ENCODE measurements around the gene GID8.

The GID8 gene

GRCh38 chr20:62970307-62971210 is 32.6 kb downstream of the GID8 start:
- no peak for DNase-seq (ENCODE audit: low spot score)

GRCh38 chr20:62971211-62971949 is 33.4 kb downstream of the GID8 start:
- DNase-seq (ENCODE audit: low spot score): no peak

- peak; percentile 44 for DNase-seq (ENCODE audit: low spot score)
Observed at GRCh38 chr20:62971950-62972844, 34.2 kb downstream of the GID8 start.

- DNase-seq (ENCODE audit: low spot score): no peak
Observed at GRCh38 chr20:62972845-62973745, 35.1 kb downstream of the GID8 start.

- DNase-seq (ENCODE audit: low spot score): no peak
Observed at GRCh38 chr20:62975251-62975760, 37.4 kb downstream of the GID8 start.

- DNase-seq (ENCODE audit: low spot score): no peak
Observed at GRCh38 chr20:62975812-62976508, 38.0 kb downstream of the GID8 start.

GRCh38 chr20:62976886-62977285 is 38.9 kb downstream of the GID8 start:
- DNase-seq (ENCODE audit: low spot score): no peak

- peak; percentile 58 for DNase-seq (ENCODE audit: low spot score)
Observed at GRCh38 chr20:62977613-62978560, 39.9 kb downstream of the GID8 start.

GRCh38 chr20:62978561-62978943 is 40.6 kb downstream of the GID8 start:
- DNase-seq (ENCODE audit: low spot score): no peak

GRCh38 chr20:62979310-62979709 is 41.4 kb downstream of the GID8 start:
- no peak for DNase-seq (ENCODE audit: low spot score)

- DNase-seq (ENCODE audit: low spot score): no peak
Observed at GRCh38 chr20:62979876-62980373, 42.0 kb downstream of the GID8 start.

GRCh38 chr20:62980380-62980960 is 42.5 kb downstream of the GID8 start:
- no peak for DNase-seq (ENCODE audit: low spot score)

GRCh38 chr20:62980970-62981369 is 43.0 kb downstream of the GID8 start:
- no peak for DNase-seq (ENCODE audit: low spot score)

- no peak for DNase-seq (ENCODE audit: low spot score)
Observed at GRCh38 chr20:62982124-62983075, 44.5 kb downstream of the GID8 start.

GRCh38 chr20:62983210-62983609 is 45.3 kb downstream of the GID8 start:
- DNase-seq (ENCODE audit: low spot score): no peak

GRCh38 chr20:62984666-62985443 is 46.9 kb downstream of the GID8 start:
- no peak for DNase-seq (ENCODE audit: low spot score)

GRCh38 chr20:62985444-62985778 is 47.5 kb downstream of the GID8 start:
- no peak for DNase-seq (ENCODE audit: low spot score)
